Femur (tissue), 1 donor: ENCODE data around the gene NKAIN2.
"Not testable (repeated sequence)": the region's sequence is repeated elsewhere in the genome, so short reads cannot be mapped to it uniquely, and the experiment has no call there.

Source experiments
- DNase-seq: peaks from one replicate; pipeline ENCODE4 v3.0.0-alpha.2; 2017

Gene NKAIN2

DNA sequence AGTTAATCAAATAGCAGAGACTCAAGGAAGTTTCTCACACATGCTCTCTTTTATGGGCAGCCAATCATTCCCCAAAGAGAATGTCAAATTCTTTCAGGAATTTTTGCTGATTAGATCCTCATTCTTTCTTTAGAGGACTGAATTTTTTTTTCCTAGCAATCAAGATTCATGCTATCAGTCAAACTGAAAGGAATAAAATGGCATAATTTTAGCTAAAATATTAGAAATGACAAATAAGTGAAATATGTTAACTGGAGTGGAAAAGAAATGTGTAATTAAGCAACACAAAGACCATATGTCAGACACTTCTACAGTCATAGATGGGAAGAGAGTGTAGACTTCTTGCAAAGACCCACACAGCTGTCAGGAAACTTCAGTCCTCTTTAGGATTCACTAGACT, 916.2 kb downstream of the NKAIN2 start:
- no peak for DNase-seq

DNA sequence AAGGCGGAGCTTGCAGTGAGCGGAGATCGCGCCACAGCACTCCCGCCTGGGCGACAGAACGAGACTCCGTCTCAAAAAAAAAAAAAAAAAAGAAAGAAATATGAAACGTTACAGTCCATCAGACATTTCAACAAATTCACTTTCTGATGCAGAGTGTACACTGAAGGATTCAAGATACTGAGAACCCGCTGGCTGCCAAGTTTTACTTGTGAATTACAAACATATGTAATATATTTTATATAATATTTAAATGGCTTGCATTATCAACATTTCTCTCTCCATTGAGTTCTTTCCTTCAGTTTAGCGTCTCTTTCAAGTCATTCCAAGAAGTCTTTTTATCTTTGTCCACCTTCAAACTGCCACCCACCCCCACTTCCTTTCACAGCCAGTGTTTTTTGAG, 917.7 kb downstream of the NKAIN2 start:
- no peak for DNase-seq

DNA sequence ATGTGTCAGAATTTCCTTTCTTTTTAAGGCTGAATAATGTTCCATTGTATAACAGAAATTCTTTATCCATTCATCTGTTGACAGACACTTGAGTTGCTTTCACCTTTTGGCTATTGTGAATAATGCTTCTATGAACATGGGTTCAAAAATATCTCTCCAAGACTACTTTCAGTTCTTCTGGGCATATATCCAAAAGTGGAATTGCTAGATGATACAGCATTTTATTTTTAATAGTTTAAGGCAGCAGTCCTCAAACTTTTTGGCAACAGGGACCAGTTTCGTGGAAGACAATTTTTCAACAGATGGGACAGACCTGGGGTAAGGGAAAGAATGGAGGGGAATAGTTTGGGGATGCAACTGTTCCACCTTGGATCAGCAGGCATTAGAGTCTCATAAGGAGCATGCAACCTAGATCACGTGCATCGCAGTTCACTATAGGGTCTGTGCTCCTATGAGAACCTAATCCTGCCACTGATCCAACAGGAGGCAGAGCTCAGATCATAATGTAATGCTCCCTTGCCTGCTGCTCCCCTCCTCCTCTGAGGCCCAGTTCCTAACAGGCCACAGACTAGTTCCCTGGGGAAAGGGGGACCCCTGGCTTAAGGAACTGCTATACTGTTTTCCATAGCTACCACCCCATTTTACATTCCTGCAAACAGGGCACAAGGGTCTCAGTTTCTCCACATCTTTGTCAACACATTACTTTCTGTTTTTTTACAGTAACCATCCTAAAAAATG, 918.6 kb downstream of the NKAIN2 start:
- no peak for DNase-seq

DNA sequence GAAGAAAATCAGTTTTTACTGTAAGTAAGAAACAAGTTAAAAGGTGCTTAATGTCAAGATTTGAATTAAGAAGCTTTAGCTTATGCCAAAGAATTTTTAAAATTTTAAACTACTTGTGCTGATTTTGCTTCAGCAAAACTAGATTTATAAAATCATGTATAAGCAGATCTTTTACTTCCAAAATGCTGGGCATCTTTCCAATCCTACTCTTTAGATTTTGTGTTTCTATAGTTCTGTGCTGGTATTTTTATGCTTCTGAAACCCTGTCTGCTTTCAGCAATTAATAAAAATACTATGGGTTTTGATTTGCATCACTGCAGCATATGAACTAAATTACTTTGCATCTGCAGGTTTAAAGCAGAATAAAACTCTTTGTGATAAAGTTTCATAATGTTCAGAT, 920.0 kb downstream of the NKAIN2 start:
- DNase-seq = no peak

DNA sequence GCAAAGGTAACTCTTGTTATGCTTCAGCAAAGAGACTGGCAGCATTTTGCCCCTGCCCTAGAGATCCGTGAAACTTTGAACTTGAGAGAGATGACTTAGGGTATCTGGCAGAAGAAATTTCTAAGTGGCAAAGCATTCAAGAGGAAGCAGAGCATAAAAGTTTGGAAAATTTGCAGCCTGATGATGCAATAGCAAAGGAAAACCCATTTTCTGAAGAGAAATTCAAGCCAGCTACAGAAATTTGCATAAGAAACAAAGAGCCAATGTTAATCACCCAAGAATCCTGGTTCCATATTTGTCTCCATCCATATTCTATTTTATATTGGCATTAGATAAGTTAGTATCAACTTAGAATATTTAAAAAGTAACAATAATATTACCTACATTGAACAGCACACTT, 934.1 kb downstream of the NKAIN2 start:
- DNase-seq = not testable (repeated sequence)

DNA sequence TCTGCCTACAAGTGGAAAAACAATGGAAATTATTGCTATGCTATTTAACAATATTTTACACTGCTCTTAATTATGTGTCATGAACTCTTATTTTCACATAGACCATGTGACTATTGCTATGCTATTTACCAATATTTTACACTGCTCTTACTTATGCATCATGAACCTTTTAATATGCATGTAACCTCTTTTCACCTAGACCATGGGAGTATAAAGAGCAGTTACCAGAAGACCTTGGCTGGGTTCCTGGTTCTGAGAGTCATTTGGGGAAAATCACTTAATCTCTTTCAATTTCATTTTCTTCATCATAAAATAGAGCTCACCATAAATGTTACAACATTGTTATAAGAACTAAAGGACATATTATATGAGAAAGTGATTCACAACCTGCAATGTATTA, 934.8 kb downstream of the NKAIN2 start:
- DNase-seq = no peak

DNA sequence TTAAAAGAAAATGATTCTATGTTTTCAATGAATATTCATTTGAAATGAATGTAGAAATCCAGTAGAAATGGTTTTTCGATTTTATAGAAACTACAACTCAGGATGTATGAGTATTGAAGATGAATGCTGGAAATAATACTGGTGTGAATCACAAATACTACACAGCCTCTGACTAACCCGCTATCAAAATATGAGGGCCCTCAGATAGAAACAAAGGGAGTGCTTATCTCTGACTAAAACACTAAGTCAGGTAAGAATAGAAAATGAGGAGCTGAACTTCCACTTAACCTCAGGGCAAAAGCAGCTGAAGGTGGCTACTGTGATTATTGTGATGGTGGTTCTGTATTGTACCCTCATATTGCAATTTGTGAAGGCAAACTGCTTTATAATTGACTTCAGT, 937.7 kb downstream of the NKAIN2 start:
- no peak for DNase-seq

DNA sequence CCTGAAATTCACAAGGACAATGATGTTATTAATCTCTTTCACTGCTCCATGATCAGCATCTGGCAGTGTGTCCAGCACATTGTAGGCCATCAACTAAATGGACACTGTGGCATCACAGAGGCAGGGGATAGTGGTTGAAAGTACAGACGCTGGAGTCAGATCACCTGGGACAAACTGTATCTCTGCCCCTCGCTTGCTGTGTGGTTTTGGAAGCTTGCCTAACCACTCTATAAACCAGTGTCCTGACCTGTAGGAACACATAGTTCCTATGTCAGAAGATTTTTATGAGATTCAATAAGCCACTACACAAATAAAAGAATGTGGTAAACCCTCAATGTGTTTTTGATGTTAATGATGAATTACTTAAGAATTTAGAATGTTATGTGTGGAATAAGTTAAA, 939.3 kb downstream of the NKAIN2 start:
- no peak for DNase-seq

DNA sequence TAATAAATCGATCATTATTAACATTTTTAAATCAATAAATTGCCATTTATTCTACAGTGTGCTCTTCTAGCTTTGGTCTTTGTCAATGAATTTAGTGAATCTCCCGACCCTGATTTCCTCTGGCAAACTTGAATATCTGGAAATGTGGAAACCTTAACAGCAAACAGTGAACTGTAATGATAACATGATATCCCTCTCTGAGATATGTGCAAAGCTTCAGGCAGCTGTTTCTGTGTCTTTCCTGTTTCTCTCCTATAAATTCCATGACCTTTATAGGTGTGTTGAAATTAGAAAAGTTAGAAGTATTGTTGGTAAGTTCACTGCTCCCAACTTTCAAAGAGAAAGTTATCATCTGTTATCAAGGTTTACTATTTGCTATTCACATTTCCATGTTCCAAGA, 939.8 kb downstream of the NKAIN2 start:
- DNase-seq = no peak

DNA sequence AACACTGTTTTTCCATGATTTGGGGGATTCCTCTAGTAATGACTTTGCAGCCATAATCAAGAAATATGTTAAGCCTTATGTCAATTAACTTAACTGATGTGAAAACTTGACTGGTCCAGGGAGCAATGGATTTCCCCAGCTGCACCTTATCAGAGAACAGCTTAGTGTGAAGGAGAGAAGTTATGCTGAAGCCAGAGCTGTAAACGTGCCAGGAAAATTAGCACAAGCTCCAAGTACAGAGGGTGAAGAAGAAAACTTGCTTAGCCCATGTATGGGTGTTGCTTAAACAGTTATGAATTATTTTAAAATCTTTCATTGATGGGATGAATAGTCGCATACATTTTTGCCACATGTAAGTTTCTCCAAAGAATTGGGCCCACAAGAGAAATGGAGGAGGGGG, 943.7 kb downstream of the NKAIN2 start:
- no peak for DNase-seq

DNA sequence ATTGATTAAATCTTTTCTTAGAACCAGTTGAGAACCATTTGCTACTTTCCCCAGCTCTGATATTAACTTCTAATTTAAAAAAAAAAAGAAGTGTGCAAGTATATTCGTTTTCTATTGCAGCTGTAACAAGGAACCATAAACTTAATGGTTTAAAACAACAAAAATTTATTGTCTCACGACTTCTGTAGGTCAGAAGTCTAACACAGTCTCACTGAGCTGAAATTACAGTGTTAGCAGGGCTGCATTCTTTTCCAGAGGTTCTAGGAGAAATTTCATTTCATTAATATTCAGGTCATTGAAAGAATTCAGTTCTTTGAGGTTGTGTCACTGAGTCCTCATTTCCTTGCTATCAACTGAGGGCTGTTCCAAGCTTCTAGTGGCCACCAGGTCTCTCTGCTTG, 945.1 kb downstream of the NKAIN2 start:
- no peak for DNase-seq

DNA sequence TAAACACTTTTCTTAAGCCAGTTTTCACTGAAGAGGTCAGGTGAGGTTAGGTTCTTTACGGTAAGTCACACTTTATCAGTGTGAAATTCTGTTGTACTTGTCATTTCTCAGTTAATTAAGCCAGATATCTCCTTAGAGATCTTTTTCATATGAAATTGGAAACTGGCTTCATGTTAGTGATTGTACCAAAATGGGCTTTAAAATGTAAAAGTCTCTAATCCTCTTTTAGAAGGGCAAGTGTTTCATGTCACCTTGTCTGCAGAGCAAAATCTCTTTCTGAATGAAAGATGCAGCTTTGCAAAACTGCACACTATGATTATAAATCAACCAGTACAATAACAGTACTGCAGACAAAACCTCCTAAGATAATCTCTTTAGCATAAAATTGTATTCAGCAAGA, 949.3 kb downstream of the NKAIN2 start:
- DNase-seq = no peak

DNA sequence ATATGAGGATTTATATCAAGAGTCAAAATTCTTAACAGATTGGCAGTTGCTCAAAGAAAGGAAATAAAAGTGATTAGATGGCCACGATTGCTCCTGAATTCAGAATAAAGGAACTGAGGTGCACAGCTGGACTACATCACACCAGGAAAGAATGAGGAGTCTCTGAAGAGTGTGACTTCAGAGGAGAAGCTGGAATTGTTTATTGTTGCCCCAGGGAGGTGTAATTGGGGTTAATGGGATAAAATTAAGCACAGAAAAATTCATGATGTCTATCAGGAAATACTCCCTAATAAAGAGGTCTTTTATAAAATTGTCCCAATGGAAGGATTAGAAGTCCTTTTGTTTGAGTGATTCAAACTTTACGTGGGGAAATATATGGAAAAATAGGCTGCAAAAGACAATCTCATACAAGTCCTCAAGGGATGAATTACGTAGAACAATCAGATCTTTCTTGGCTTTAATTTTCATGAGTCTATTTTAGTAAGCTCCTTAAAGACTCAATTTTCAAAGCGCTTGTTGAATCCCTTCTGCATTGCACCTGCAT, 950.0 kb downstream of the NKAIN2 start:
- DNase-seq = no peak

DNA sequence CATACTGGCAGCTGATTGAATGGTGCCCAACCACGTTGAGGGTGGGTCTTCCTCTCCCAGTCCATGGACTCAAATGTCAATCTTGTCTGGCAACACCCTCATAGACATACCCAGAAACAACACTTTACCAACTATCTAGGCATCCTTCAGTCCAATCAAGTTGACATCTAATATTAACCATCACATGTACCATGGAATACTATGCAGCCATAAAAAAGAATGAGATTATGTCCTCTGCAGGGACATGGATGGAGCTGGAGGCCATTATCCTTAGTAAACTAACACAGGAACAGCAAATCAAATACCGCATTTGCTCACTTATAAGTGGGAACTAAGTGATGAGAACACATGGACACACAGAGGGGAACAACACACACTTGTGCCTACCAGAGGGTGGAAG, 951.7 kb downstream of the NKAIN2 start:
- DNase-seq = no peak

DNA sequence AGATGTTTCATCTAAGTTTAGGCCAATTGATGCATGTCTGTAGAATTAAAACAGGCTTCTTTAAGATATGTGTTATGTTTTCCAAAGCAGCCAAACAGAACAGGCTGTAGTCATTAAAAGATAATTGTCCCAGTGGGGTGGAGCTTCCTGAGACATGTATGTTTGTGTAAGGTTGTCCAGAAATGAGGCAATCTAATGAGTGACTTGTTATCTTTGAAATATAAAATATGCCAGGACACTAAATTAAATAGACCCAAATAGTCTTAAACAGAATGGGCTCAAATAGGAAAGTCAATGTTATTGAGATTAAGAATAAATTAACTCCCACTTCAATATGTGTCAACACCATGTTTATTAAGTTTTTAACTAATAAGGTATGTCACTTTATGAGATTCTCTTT, 953.9 kb downstream of the NKAIN2 start:
- DNase-seq = no peak

DNA sequence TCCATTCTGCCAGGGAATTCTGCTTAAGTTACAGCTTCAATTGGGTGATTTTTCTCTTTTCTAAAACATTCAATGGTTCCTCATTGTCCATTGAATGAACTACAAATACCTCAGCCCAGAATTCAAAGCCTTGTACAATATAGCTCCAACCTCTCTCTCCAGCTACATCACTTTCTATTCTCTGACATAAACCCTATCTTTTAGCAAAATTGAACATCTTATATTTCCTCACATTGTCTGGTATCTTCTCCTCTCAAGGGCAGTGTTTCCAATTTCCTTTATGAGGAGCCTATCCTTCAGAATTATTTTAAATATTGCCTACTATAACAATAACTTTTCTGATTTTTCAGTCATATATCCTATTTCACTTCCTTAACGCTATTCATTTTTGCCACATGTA, 955.0 kb downstream of the NKAIN2 start:
- no peak for DNase-seq

DNA sequence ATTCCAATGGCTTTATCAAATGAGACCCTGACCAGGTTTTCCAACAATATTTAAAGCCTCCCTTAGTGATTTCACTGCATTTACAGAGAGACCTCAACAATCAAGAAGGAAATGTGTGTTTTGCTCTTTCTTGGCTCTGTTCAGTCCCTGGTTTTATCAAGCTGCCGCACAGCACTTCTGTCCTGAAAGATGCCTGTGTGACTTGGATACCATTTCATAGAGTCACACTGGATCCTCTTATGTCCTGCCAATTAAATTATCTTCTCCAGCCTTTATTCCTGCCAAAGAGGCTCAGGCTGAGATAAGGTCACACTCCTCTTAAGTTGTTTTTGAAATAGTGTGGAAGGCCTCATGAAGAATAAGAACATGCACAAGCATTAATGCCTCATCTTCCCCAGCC, 961.6 kb downstream of the NKAIN2 start:
- no peak for DNase-seq

DNA sequence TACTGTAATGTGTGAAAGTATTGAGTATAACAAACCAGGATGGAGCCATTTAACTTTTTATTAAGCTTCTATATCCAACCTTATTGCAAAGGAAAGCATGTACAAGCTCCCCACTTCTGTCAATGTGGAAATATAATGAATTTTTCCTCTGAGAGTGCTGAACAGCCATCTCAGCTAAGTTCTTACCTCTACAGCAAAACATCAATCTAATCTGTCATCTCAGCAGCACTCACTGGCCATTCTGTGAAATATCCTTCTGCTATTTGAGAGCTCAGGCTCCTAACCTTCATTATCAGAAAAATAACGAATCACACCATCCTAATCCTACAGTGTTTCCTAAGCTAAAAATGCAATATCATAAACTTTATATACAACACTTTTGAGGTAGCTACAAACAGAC, 964.6 kb downstream of the NKAIN2 start:
- no peak for DNase-seq

DNA sequence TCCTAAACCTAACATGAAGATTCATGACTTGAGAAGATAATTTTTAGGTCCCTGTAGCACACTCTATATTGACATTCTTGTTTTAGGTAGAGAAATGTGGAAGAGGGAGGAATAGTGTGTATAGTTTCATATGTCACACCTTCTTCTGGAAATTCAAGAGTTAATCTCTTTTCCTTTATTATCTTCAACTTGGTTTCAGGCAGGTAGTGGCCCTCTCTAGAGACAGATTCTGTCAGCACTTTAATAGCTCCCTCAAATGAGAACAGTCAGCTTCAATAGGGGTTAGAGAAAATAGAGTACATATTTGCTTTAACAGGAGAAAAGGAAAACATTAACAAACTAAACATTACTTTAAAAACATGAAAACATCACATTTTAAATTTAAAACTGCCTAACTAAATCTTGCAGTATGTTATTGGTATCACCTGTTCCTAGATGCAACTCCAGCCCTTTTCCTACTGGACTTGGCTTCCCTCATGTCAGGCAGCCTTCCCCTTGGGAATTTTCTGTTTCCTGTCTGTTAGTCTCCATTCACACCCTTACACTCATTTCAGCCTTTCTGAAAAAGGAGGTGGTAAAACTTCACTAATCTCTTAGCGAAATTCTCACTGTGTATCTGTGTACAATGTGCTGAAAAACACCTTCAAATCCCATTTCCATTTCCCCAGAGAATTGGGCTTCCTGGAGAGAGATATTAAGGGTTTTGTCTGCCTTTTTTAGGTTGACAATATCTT, 966.3 kb downstream of the NKAIN2 start:
- no peak for DNase-seq

DNA sequence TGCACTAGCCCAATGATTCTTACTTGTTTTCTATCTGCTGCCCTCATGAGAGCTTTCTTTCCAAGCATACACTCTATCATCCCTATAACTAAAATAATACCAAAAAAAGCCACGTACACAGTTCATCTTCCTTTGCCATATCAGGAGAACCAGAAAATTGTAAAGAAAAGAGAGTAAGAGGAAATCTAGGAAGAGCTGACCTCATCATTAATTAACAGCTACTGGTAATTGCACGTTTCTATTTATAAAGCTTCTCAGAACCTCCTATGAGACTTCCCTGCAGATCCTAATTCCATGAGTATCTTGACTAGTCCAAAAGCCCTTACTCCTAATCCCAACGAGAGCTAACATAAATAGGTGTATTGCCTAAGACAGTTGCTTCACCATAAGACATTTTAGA, 967.1 kb downstream of the NKAIN2 start:
- no peak for DNase-seq

DNA sequence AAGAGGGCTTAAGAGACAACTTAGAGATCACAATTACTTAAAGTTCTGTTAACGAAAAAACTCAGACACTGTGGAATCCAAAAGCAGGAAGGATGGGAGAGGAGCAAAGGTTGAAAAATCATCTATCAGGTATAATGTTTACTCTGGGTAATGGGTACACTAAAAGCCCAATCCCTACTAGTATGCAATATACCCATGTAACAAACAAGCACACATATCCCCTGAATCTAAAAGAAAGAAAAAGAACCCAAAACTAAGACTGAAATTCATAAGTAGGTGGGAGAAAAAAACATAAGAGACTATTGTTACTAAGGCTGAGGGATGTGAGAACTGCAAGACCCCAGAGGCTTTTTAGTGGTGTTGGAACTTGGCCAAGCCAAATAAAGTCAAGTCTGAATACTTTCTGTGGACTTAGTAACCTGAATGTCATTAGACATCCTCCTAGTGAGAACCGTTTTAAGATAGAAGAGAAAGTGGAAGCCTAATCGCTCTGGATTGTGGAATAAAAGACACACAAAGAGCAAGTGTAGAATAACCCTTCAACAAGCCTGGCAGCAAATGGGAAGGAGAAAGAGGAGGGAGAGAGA, 969.2 kb downstream of the NKAIN2 start:
- no peak for DNase-seq

DNA sequence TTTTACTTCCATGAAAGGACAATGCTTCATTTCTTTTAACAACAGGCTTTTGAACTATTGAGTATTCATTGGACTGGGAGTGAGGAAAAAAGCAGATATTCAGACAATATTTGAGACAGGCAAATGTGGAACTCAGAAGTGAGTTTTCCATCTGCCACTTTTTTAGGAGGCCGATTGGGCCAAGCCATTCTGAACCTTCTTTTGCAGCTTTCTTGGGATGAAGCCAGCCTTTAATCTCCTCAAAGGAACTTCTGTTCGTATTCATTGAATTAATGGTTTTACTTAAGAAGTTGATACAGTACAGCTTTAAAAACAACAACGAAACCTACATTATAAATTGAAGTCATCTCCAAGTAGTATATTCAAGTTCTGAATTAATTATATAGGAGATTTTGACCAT, 971.5 kb downstream of the NKAIN2 start:
- DNase-seq = no peak

DNA sequence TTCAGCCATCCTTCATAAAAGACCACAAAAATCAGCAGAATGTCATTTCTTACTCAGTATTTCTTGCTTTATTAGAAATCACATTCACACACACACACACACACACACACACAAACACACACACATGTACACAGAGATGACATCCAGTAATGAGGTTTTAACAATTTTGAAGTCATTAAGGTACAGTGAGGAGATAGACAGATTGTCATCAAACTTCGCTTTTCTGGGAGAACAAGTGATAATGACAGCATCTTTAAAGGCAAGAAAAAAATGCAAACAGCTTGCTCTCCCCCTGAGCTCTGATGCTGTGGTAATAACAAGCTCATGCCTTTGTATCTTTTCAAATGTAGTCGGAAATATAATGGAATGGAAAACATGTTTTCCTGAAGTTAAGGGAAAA, 974.2 kb downstream of the NKAIN2 start:
- no peak for DNase-seq

DNA sequence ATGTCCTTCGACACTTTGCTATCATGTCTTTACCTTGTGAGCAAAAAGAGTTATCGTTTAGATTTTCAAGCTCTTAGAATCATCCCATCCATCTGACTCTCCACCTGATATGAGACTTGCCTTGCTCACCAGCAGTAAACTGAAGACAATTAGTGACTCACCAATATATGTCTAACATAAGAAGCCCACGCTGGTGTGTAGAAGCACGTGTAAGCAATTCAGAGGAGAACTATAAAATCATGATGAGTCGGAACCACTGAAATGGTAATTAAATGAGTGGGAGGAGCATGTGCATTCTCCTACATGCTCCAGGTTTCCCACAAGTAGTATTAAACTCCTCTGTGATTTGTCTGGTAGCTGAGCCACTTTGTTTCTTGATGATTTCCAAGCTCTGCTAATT, 977.0 kb downstream of the NKAIN2 start:
- no peak for DNase-seq
